DOHH2 (cell line): ENCODE data around the gene FLNB.

Source experiments
- EZH2phosphoT487 ChIP-seq: fragments of 200-600 bp; sonication (generic); IDR thresholded peaks from 2 replicates; pipeline ENCODE4 v1.6.1; 2017; ENCODE audit warnings: borderline replicate concordance, mild to moderate bottlenecking, antibody characterized with exemption, low read length, moderate library complexity, mixed read lengths
- TF ChIP-seq, protein P1 (sequence below): fragments of 200-600 bp; sonication (generic); IDR thresholded peaks from one replicate; pipeline ENCODE4 v1.5.1; 2014; ENCODE audit warnings: antibody characterized with exemption, mild to moderate bottlenecking, low read depth, low read length; ENCODE audit not compliant: poor library complexity, severe bottlenecking

DNA sequence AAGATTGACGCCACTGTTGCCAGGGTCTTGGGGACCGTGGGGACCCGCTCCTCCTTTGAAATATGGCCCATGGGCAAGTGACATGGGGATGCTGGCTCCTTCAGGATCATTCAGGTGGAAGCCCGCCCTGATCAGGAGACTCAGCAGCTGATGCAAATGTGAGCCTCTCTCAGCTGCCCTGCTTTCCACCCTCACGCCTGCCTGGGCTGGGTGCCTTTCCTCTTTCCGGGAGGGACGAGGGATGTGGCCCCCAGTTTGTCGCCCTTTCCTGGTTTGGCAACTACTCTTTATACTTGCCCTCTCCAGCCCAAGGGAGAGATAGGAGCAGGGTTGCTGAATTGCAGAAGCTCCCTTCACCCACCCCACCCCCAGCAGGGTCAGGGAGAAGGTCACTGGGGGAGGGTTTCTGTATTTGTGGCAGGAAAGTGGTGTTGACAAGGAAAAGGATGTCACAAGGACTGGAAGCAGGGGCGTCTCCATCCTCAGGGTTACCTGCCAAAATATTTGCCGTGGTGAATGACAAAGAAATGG is 180.8 kb downstream of the FLNB start:
- TF ChIP-seq, protein P1, sequence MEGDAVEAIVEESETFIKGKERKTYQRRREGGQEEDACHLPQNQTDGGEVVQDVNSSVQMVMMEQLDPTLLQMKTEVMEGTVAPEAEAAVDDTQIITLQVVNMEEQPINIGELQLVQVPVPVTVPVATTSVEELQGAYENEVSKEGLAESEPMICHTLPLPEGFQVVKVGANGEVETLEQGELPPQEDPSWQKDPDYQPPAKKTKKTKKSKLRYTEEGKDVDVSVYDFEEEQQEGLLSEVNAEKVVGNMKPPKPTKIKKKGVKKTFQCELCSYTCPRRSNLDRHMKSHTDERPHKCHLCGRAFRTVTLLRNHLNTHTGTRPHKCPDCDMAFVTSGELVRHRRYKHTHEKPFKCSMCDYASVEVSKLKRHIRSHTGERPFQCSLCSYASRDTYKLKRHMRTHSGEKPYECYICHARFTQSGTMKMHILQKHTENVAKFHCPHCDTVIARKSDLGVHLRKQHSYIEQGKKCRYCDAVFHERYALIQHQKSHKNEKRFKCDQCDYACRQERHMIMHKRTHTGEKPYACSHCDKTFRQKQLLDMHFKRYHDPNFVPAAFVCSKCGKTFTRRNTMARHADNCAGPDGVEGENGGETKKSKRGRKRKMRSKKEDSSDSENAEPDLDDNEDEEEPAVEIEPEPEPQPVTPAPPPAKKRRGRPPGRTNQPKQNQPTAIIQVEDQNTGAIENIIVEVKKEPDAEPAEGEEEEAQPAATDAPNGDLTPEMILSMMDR = no peak
- no peak for TF ChIP-seq EZH2phosphoT487
